Fibroblast of lung (primary cell): ENCODE data around the gene YWHAG. TPM values are rescaled to one million over a fixed set of nuclear protein-coding genes. Genes with fewer than 3 reads are reported as not detected.

ENCODE experiments used
- DNase-seq, 2 donors: peaks; one replicate each; pipeline versions ENCODE4 v3.0.0 to v3.0.0-alpha.2; 2010; ENCODE audit warnings: low read depth in 2 of 2
- H2AFZ ChIP-seq: 2 replicates; pipeline ENCODE4 v1.5.1; 2012; ENCODE audit warnings: low read length, control low read depth, inconsistent platforms
- H3K27ac ChIP-seq: 2 replicates; pipeline ENCODE4 v1.5.1; 2011; ENCODE audit warnings: low read length, control low read depth; ENCODE audit not compliant: insufficient read depth
- H3K27me3 ChIP-seq: 2 replicates; pipeline ENCODE4 v1.5.1; 2011; ENCODE audit warnings: mild to moderate bottlenecking, low read length; ENCODE audit not compliant: control insufficient read depth, insufficient read depth
- H3K36me3 ChIP-seq: 2 replicates; pipeline ENCODE4 v1.5.1; 2011; ENCODE audit warnings: low read length; ENCODE audit not compliant: control insufficient read depth, insufficient read depth
- H3K4me1 ChIP-seq: 2 replicates; pipeline ENCODE4 v1.5.1; 2011; ENCODE audit warnings: low read length; ENCODE audit not compliant: control insufficient read depth, insufficient read depth; ENCODE audit errors: extremely low read depth
- H3K4me2 ChIP-seq: 2 replicates; pipeline ENCODE4 v1.5.1; 2011; ENCODE audit warnings: low read length, control low read depth; ENCODE audit not compliant: insufficient read depth; ENCODE audit errors: extremely low read depth
- H3K4me3 ChIP-seq, 4 experiments: fragments of 200-600 bp in 1 of 4; sonication (generic) in 1 of 4; replicated peaks in 1 of 4; 2 replicates each; pipeline ENCODE4 v1.5.1; 2011 to 2016; ENCODE audit warnings: low read length in 4 of 4, low read depth in 3 of 4, mild to moderate bottlenecking in 3 of 4, control low read depth in 2 of 4, inconsistent platforms in 1 of 4, mixed read lengths in 1 of 4; ENCODE audit not compliant: insufficient read depth in 1 of 4; ENCODE audit errors: control extremely low read depth in 1 of 4
- H3K79me2 ChIP-seq: 2 replicates; pipeline ENCODE4 v1.5.1; 2012; ENCODE audit warnings: mild to moderate bottlenecking, low read length, inconsistent platforms; ENCODE audit not compliant: control insufficient read depth, insufficient read depth
- H3K9ac ChIP-seq: 2 replicates; pipeline ENCODE4 v1.5.1; 2011; ENCODE audit warnings: mild to moderate bottlenecking, low read length, control low read depth; ENCODE audit not compliant: insufficient read depth
- H3K9me3 ChIP-seq: 2 replicates; pipeline ENCODE4 v1.5.1; 2012; ENCODE audit warnings: low read depth, low read length; ENCODE audit not compliant: control insufficient read depth, insufficient read depth
- H4K20me1 ChIP-seq: 2 replicates; pipeline ENCODE4 v1.5.1; 2011; ENCODE audit warnings: low read length; ENCODE audit not compliant: control insufficient read depth, insufficient read depth; ENCODE audit errors: extremely low read depth
- CTCF ChIP-seq, 2 donors: IDR thresholded peaks in 1 of 2; conservative IDR thresholded peaks in 1 of 2; 1 replicate in 1 of 2; 2 replicates in 1 of 2; pipeline ENCODE4 v1.5.1; 2011 to 2012; ENCODE audit warnings: low read length in 2 of 2, control low read depth in 1 of 2, inconsistent platforms in 1 of 2, low read depth in 1 of 2, mild to moderate bottlenecking in 1 of 2
- EZH2 ChIP-seq: IDR thresholded peaks from 2 replicates; pipeline ENCODE4 v1.5.1; 2012; ENCODE audit warnings: low read length, control low read depth, mild to moderate bottlenecking; ENCODE audit errors: missing control alignments
- polyA plus RNA-seq, 2 donors: library from polyadenylated mRNA; depleted of rRNA in 1 of 2; stranded (reverse) in 1 of 2; unstranded in 1 of 2; fragments of >200 nt; gene quantifications; 2 replicates each; pipeline ENCODE4 v1.2.1, GENCODE V29; 2011 to 2012; ENCODE audit warnings: missing spikeins in 1 of 2
- total RNA-seq: library from RNA; depleted of rRNA; stranded (reverse); fragments of >200 nt; gene quantifications from 2 replicates; pipeline ENCODE4 v1.2.1, GENCODE V29; 2014

Gene YWHAG
- total and polyA plus RNA-seq, 2 donors (not counting 1 experiment from before 2014, with no cell fraction given) = 68.4 to 80.4 TPM

- Histone ChIP-seq H3K27me3 (no peaks in the 10 kb centered on the region), H3K4me2 (no peak overlapping the region), H3K36me3 (peaks cover 25% of the 10 kb centered on the region), H3K9ac (no peak overlapping the region), H2AFZ (no peak overlapping the region), H3K4me1 (no peaks in the 10 kb centered on the region), H3K4me3 (no peak overlapping the region), H3K79me2 (peaks cover 91% of the 10 kb centered on the region), H3K27ac (no peak overlapping the region), H4K20me1 (no peaks in the 10 kb centered on the region), H3K9me3 (no peaks in the 10 kb centered on the region)
- TF ChIP-seq EZH2 (no peak), CTCF (conservative IDR thresholded peaks at IDR 0.05 in 1 of 2, IDR thresholded peaks at IDR 0.05 in 1 of 2; ENCODE audit: low read depth in 1 of 2, low read length in 2 of 2) (no peak)
- DNase-seq = no peak
These were observed 28.1 kb downstream of the YWHAG start for GRCh38 chr7:76330673-76331072.

GRCh38 chr7:76330261-76330660 is 28.5 kb downstream of the YWHAG start:
- Histone ChIP-seq H4K20me1 (no peaks in the 10 kb centered on the region), H3K27ac (no peak overlapping the region), H3K9me3 (no peaks in the 10 kb centered on the region), H3K27me3 (no peaks in the 10 kb centered on the region), H2AFZ (no peak overlapping the region), H3K36me3 (peaks cover 25% of the 10 kb centered on the region), H3K4me3 (no peak overlapping the region), H3K9ac (no peak overlapping the region), H3K79me2 (peaks cover 89% of the 10 kb centered on the region), H3K4me1 (no peaks in the 10 kb centered on the region), H3K4me2 (no peak overlapping the region)
- TF ChIP-seq CTCF (conservative IDR thresholded peaks at IDR 0.05 in 1 of 2, IDR thresholded peaks at IDR 0.05 in 1 of 2; ENCODE audit: low read depth in 1 of 2, low read length in 2 of 2) = no peak
- TF ChIP-seq EZH2 = no peak
- no peak for DNase-seq

DNA sequence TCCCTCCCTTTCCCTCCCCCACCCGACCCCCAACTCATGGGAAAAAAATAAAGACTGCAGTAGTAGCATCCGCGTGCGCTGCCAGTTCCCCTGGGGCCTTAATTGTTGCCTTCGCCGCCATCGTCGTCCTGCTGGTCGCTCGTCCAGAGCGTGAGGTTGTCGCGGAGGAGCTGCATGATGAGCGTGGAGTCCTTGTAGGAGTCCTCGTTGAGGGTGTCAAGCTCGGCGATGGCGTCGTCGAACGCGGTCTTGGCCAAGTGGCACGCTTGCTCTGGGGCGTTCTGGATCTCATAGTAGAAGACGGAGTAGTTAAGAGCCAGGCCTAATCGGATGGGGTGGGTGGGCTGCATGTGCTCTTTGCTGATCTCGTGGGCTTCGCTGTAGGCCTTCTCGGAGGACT is 29.3 kb downstream of the YWHAG start:
- Histone ChIP-seq H3K9me3 (no peaks in the 10 kb centered on the region), H3K4me2 (no peak overlapping the region), H3K79me2 (peaks cover 92% of the 10 kb centered on the region), H2AFZ (no peak overlapping the region), H3K27ac (no peak overlapping the region), H4K20me1 (no peaks in the 10 kb centered on the region), H3K27me3 (no peaks in the 10 kb centered on the region), H3K36me3 (peaks cover 25% of the 10 kb centered on the region), H3K4me3 (no peak overlapping the region), H3K4me1 (no peaks in the 10 kb centered on the region), H3K9ac (no peak overlapping the region)
- TF ChIP-seq EZH2 = no peak
- no peak for TF ChIP-seq CTCF (conservative IDR thresholded peaks at IDR 0.05 in 1 of 2, IDR thresholded peaks at IDR 0.05 in 1 of 2; ENCODE audit: low read depth in 1 of 2, low read length in 2 of 2)
- DNase-seq = no peak
